ELF-1 (cell line): Measurements from ENCODE around the gene FKRP.
"Not testable (repeated sequence)": the region's sequence is repeated elsewhere in the genome, so short reads cannot be mapped to it uniquely, and the experiment has no call there.

Experiments used
- DNase-seq: peaks from one replicate; pipeline ENCODE4 v3.0.0-alpha.2; 2016; ENCODE audit warnings: low read depth, low spot score

Gene FKRP

DNA sequence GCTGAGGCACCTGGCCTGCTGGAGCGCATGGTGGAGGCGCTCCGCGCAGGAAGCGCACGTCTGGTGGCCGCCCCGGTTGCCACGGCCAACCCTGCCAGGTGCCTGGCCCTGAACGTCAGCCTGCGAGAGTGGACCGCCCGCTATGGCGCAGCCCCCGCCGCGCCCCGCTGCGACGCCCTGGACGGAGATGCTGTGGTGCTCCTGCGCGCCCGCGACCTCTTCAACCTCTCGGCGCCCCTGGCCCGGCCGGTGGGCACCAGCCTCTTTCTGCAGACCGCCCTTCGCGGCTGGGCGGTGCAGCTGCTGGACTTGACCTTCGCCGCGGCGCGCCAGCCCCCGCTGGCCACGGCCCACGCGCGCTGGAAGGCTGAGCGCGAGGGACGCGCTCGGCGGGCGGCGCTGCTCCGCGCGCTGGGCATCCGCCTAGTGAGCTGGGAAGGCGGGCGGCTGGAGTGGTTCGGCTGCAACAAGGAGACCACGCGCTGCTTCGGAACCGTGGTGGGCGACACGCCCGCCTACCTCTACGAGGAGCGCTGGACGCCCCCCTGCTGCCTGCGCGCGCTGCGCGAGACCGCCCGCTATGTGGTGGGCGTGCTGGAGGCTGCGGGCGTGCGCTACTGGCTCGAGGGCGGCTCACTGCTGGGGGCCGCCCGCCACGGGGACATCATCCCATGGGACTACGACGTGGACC, 10.1 kb downstream of the FKRP start:
- no peak for DNase-seq

DNA sequence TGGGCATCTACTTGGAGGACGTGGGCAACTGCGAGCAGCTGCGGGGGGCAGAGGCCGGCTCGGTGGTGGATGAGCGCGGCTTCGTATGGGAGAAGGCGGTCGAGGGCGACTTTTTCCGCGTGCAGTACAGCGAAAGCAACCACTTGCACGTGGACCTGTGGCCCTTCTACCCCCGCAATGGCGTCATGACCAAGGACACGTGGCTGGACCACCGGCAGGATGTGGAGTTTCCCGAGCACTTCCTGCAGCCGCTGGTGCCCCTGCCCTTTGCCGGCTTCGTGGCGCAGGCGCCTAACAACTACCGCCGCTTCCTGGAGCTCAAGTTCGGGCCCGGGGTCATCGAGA, 10.7 kb downstream of the FKRP start:
- DNase-seq = no peak

DNA sequence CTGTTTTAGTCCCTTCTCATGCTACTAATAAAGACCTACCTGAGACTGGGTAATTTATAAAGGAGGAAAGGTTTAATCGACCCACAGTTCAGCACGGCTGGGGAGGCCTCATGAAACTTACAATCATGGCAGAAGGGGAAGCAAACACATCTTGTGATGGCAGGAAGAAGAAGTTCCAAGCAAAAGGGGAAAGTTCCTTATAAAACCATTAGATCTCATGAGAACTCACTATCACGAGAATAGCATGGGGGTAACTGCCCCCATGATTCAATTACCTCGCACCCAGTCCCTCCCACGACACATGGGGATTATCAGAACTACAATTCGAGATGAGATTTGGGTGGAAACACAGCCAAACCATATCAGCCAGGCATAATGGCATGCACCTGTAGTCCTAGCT, 13.3 kb downstream of the FKRP start:
- DNase-seq = no peak

DNA sequence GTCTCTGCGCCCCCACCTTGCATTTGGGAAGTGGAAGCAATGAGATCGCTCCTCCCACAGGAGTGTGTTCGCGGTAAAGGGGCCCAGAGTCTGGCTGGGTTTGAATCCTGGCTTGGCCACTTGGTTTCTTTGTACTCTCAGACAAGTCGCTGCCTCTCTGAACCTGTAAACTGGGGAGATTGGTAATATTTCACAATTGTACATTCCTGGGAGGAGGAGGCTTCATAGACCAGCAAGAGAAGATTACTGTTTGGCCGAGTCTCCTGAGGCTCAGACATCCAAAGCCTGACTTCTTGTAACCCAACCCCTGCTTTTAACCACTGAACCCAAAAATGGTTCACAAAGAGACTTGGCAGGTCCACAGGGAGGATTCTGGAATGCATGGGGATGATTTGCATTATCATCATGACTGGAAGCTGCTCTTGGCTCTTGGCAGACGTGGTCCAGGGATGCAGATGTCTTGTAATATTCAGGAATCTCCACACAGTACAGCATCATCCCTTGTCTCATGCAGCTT, 14.0 kb downstream of the FKRP start:
- DNase-seq = no peak

DNA sequence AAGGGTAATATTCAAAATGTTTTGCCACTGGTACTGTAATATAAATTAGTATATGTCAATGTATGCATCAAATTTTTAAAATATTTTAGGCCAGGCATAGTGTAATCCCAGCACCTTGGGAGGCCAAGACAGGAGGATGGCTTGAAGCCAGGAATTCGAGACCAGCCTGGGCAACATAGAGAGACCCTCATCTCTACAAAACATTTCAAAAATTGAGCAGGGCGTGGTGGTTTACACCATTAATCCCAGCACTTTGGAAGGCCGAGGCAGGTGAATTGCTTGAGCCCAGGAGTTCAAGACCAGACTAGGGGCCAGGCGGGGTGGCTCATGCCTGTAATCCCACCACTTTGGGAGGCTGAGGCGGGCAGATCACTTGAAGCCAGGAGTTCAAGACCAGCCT, 14.5 kb downstream of the FKRP start:
- no peak for DNase-seq

DNA sequence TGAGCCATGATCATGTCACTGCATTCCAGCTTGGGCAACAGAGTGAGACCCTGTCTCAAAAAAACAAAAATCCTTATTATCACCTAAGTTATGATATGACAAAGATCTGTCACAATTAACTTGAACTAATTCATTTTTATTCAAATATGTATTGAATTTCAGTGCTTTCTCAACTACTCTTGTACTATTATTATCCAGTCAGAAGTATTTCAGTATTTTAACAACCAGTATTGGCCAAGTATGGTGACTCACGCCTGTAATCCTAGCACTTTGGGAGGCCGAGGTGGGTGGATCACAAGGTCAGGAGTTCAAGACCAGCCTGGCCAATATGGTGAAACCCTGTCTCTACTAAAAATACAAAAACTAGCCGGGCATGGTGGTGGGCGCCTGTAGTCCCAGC, 15.0 kb downstream of the FKRP start:
- not testable (repeated sequence) for DNase-seq

DNA sequence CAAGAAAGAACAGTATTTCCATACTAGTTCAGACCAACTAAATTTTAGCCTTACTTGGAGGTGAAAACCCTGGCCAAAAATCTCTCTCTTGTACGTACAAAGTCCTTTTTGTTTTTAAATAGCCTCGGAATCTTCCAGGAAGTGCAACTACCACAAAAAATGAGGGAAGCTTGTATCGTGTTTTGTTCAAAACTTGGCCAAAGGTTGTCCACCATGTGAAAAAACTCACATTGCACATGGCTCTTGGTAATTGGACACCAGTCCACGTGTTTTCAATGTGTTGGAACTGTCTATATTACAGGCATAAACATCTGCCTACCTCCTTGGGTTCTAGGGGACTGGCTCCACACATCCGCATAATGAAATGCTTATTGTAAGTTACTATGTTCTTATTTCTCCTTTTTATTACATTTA, 15.6 kb downstream of the FKRP start:
- no peak for DNase-seq

DNA sequence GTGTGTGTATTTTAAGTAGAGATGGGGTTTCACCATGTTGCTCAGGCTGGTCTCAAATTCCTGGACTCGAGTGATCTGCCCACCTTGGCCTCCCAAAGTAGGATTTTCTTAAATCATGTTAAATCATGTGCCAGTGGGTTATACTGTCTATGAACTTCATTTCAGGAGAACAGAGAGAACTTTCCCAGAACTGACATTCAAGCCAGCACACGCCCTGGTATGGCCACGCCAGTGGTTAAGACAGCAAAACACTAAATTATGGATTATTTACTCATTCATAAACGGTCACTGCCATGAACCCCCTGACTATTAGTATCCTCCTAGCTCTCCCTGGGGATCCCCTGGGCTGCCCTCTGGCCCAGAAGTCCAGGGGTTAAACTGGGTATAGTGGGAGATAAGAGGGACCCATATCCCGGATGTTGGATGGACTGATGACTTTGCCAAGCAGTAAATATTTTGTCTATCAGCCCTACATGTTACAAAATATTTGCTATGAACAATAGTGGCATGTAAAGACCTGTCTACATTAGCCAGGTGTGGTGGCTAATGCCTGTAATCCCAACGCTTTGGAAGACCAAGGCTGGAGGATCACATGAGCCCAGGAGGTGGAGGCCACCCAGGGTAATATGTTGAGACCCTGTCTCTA, 16.5 kb downstream of the FKRP start:
- no peak for DNase-seq

DNA sequence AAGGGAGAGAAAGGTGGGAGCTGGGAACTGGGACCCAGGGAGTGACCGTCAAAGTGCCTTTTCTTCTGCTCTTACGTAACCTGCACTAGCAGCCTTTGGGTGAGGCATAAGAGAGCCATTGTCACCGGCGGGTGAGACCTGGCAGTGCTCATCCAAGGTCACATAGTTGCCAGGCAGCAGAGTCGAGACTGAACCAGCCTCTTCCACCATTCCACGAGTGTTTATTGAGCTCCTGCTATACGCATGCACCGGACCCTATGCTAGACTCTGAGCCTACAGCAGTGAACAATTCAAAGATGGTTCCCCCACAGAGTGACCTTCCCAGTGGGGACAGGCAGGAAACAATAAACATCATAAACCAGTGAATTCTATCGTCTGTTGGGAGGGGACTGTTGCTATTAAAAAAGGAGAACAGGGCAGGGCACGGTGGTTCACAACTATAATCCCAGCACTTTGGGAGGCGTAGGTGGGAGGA, 19.0 kb downstream of the FKRP start:
- no peak for DNase-seq

DNA sequence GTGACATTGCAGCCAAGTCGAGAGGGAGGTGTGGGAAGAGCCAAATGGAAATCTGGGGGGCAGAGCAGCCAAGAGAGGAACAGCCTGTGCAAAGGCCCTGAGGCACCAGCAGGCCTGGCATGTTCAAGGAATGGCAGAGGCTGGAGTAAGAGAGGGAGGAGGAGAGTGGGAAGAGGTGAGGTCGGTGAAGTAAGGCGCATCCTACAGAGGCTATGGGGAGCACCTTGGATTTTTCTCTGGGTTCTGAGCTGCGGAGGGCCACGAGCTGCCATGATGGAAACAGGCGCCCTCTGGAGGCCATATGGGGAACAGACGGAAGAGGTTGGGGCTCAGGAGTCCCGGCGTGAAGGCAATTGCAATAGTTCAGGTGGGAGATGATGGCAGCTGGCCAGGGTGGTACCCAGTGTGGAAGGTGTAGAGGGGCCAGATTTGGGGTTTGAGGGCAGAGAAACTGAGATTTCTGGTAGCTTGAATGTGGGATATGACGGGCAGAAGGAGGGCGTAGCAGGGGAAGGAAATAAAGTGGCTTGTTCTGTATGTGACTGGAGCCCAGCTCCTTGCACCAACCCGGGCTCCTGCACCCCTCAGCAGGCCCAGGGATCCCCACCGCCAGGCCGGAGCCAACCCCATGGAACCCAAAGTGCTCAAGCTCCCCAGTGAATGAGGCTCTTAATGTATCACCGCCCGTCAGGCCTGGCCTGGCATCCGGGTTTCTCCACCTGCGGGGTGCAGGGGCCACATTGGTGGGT, 20.9 kb downstream of the FKRP start:
- DNase-seq = peak; percentile 81

DNA sequence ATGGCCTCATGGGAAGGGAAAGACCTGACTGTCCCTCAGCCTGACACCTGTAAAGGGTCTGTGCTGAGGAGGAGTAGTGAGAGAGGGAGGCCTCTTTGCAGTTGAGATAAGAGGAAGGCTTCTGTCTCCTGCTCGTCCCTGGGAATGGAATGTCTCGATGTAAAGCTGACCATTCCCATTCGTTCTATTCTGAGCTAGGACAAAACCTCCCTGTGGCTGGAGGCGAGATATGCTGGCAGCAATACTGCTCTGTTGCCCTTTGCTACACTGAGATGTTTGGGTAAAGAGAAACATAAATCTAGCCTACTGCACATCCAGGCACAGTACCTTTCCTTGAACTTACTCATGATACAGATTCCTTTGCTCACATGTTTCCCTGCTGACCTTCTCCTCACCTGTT, 22.9 kb downstream of the FKRP start:
- peak; percentile 51 for DNase-seq

DNA sequence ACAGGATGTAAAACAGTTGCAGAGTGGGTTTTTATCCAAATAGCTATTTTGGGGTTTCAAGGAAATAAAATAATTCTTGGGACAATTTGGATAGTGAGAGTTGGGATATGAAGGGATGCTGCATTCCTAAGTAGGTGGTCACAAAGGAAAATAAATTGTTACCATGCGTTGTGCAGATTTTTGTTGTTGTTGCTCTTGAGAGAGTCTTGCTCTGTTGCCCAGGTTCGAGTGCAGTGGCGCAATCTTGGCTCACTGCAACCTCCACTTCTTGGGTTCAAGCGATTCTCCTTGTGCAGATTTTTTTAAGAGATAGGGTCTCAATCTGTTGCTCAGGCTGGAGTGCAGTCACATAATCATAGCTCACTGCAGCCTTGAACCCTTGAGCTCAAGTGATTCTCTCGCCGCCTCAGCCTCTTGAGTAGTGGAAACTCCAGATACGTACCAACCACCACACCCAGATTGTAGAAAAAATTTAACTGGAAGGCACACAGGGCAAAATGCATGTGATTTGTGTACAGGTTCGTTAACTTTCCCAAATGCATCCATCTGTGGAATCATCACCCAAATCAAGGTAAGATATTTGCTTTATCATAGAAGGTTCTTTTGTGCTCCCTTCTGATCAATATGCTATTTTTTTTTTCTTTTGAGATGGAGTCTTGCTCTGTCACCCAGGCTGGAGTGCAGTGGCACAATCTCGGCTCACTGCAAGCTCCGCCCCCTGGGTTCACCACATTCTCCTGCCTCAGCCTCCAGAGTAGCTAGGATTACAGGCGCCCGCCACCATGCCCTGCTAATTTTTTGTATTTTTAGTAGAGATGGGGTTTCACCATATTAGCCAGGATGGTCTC, 26.5 kb downstream of the FKRP start:
- no peak for DNase-seq

DNA sequence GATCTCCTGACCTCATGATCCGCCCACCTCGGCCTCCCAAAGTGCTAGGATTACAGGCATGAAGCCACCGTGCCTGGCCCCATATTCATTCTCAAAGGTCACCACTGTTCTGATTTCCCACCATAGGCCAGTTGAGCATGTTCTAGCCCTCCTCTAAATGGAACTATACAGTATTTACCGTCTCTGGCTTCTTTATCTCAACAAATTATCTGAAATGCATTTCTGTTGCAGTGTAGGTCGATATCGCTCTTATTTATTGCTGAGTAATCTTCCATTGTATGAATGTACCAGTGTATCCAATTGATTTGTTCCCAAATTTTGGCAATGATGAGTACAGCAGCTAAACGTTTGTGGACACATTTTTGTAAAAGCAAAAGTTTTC, 27.2 kb downstream of the FKRP start:
- no peak for DNase-seq

DNA sequence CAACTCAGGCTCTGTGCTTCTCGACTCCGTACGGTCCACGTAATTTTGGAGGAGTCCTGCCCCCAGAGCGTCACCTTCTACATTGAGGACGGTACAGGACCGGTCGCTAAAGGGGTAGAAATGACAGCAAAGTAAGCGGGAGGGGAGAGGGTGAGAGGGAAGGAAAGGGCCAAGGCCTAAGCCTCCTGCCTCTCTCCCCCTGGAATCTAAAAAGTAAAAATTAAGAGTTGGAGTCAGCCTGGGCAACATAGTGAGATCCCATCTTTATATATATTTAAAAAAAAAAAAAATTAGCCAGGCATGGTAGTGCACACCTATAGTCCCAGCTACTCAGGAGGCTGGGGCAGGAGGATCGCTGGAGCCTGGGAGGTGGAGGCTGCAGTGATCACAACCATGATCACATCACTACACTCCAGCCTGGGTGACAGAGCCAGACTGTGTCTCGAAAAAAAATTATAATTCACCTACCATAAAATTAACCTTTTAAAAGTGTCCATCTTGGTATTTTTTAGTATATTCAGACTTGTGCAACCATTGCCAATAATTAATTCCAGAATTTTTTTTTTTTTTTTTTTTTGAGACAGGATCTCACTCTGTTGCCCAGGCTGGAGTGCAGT, 29.9 kb downstream of the FKRP start:
- DNase-seq = no peak

DNA sequence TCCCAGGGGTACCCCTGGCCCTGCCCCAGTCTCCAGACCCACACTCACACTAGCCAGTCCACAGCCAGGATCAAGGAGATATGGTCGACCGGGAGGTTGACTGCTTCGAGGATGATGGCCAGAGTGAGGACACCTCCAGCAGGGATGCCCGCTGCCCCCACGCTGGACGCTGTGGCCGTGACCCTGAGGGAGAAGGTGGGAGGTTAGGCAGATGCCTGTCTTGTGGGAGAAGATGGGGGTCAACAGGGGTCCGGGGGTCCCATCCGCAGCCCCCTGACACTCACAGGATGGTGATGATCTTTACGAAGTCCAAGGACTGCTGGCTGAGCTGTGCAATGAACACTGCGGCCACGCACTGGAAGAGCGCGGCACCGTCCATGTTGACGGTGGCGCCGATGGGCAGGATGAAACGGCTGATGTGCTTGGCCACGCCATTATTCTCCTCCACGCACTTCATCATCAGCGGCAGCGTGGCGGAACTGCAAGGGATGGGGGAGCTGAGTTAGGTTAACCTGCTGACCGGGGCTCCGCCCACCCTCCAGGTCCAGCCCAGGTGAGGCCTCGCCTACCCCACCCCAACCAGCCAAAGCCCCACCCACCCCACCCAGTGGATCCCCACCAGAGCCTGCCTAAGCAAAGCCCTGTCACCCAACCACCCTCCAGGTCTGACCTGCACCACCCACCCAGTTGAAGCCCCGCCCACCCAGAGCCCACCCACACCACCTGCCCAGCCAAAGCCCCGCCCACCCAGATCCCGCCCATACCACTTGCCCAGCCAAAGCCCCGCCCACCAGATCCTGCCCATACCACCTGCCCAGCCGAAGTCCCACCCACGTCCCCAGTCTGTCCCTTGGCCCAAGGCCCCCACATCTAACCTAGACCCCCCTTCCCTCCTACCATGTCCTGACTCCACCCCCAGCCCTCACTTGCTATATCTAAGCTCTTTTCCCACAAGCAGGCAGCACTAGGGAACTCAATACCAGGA, 31.4 kb downstream of the FKRP start:
- DNase-seq = no peak

DNA sequence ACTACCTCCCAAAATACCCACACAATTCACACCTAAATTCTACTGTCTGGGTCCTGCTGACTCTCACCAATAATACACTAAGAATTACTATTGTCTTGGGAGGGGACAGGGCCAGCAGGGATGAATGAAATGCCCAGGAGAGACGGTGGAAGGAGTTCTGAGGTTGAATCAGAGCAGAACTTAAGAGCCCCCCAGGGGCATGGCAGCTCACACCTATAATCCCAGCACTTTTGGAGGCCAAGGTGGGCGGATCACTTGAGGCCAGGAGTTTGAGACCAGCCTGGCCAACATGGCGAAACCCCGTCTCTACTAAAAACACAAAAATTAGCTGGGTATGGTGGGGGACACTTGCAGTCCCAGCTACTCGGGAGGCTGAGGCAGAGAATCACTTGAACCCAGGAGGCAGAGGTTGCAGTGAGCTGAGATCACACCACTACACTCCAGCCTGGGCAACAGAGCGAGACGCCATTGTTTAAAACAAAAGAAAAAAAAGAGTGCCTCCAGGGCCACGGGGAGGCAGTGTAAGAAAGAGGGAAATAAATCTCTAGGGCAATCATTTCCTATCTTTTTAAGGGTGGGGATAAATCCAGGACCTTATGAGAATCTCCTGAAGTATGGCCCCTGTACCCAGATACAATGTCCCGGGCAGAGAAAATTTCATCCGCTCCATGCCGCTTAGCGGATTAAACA, 32.2 kb downstream of the FKRP start:
- not testable (repeated sequence) for DNase-seq

DNA sequence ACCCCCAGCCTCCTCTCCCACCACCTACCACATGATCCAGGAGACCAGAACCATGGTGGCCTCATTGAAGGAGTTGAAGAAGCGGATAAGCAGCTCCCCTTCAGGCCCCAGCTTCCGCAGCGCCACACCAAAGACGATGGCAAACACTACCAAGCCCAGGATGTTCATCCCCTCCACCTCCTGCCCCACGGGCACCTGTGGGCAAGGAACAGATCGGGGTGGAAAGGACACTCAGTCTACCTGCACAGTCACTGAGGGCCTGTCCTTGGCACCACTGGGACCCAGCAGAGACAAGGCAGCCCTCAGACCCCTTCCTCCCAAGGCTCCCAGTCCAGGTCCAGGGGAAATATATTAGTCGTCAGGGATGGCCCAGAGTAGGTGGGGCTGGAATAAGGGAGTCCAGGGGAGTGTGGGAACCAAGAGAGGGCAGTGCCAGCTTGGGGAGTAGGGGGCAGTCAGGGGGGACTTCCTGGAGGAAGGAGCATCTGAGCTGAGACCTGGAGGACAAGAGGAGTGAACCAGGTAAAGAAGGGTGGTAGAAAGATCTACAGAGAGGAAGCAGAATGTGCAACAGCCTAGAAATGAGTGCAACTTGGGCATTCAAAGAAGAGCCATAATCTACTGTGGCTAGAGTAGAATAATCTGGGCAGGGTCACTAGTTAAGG, 36.6 kb downstream of the FKRP start:
- no peak for DNase-seq

DNA sequence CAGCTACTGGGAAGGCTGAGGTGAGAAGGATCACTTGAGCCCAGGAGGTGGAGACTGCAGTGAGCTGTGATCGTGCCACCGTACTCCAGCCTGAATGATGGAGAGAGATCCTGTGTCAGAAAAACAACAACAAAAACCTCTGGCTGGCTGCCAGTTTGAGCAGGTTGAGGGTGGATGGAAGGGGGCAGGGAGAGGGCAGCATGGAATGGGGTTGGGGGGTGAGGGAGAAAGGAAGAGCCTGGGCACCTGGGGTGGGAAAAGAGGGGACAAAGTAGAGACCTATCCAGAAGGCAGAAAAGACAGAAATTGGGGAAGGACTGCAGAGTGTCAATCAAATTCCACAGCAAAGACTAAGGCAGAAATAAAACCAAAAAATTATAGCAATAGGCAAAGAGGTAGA, 37.8 kb downstream of the FKRP start:
- DNase-seq = no peak
